SK-N-SH treated with all-trans-retinoic acid at 6 μM for 48 hours (cell line): Measurements from ENCODE around the gene PRKCQ.

Source experiments
- ATAC-seq: fragments of 200-7000 bp; cut with Tn5 transposase; 3 replicates; pipeline ENCODE4 v1.9.1; 2020; ENCODE audit warnings: mild to moderate bottlenecking, moderate library complexity
- ARNTL ChIP-seq: fragments of 450-650 bp; formaldehyde crosslinking; IDR thresholded peaks from 2 replicates; pipeline ENCODE4 v1.5.0; 2020; ENCODE audit warnings: low read depth, mild to moderate bottlenecking, moderate library complexity, borderline replicate concordance
- BACH2 ChIP-seq: fragments of 250-450 bp; sonication (Bioruptor Pico); IDR thresholded peaks from 2 replicates; pipeline ENCODE4 v1.9.0; 2021; ENCODE audit warnings: mild to moderate bottlenecking, borderline replicate concordance
- CREB5 ChIP-seq: fragments of 250-450 bp; sonication (Bioruptor Pico); IDR thresholded peaks from 2 replicates; pipeline ENCODE4 v1.5.1; 2020; ENCODE audit warnings: low read depth, mild to moderate bottlenecking, moderate library complexity
- CSDC2 ChIP-seq: fragments of 250-450 bp; sonication (Bioruptor Pico); IDR thresholded peaks from 2 replicates; pipeline ENCODE4 v1.5.0; 2020; ENCODE audit warnings: mild to moderate bottlenecking, moderate library complexity
- ESRRG ChIP-seq: fragments of 250-450 bp; sonication (Bioruptor Pico); IDR thresholded peaks from 2 replicates; pipeline ENCODE4 v1.6.1; 2021; ENCODE audit warnings: mild to moderate bottlenecking
- GLIS3 ChIP-seq: fragments of 250-450 bp; sonication (Bioruptor Pico); IDR thresholded peaks from 2 replicates; pipeline ENCODE4 v1.5.0; 2020; ENCODE audit warnings: mild to moderate bottlenecking, moderate library complexity
- ISL1 ChIP-seq: fragments of 250-450 bp; sonication (Bioruptor Pico); IDR thresholded peaks from 2 replicates; pipeline ENCODE4 v2.1.2; 2022; ENCODE audit warnings: mild to moderate bottlenecking, moderate library complexity
- OSR1 ChIP-seq: fragments of 250-450 bp; sonication (Bioruptor Pico); IDR thresholded peaks from 2 replicates; pipeline ENCODE4 v1.8.0; 2022; ENCODE audit warnings: moderate library complexity, mild to moderate bottlenecking, inconsistent platforms
- PATZ1 ChIP-seq: fragments of 250-450 bp; sonication (Bioruptor Pico); IDR thresholded peaks from 2 replicates; pipeline ENCODE4 v1.8.0; 2020; ENCODE audit warnings: mild to moderate bottlenecking, moderate library complexity, borderline replicate concordance
- POU6F1 ChIP-seq: fragments of 250-450 bp; sonication (Bioruptor Pico); IDR thresholded peaks from 2 replicates; pipeline ENCODE4 v1.8.0; 2021; ENCODE audit warnings: low read depth, mild to moderate bottlenecking, moderate library complexity, borderline replicate concordance
- RARB ChIP-seq: fragments of 250-450 bp; sonication (Bioruptor Pico); IDR thresholded peaks from 2 replicates; pipeline ENCODE4 v1.8.0; 2021; ENCODE audit warnings: mild to moderate bottlenecking, moderate library complexity
- SNAI2 ChIP-seq: fragments of 250-450 bp; sonication (Bioruptor Pico); IDR thresholded peaks from 2 replicates; pipeline ENCODE4 v1.5.0; 2020; ENCODE audit warnings: mild to moderate bottlenecking, moderate library complexity
- TCF4 ChIP-seq: fragments of 250-450 bp; sonication (Bioruptor Pico); IDR thresholded peaks from 2 replicates; pipeline ENCODE4 v1.8.0; 2021; ENCODE audit warnings: mild to moderate bottlenecking, moderate library complexity, borderline replicate concordance
- TOX ChIP-seq: fragments of 250-450 bp; sonication (Bioruptor Pico); IDR thresholded peaks from 2 replicates; pipeline ENCODE4 v1.8.0; 2021; ENCODE audit warnings: mild to moderate bottlenecking, moderate library complexity, borderline replicate concordance
- TSHZ2 ChIP-seq: fragments of 250-450 bp; sonication (Bioruptor Pico); IDR thresholded peaks from 2 replicates; pipeline ENCODE4 v1.5.0; 2020; ENCODE audit warnings: mild to moderate bottlenecking, moderate library complexity
- ZFP3 ChIP-seq: fragments of 250-450 bp; sonication (Bioruptor Pico); IDR thresholded peaks from 2 replicates; pipeline ENCODE4 v1.5.0; 2020; ENCODE audit warnings: mild to moderate bottlenecking, moderate library complexity
- ZFP30 ChIP-seq: fragments of 450-650 bp; formaldehyde crosslinking; IDR thresholded peaks from 2 replicates; pipeline ENCODE4 v1.5.0; 2022; ENCODE audit warnings: mild to moderate bottlenecking, moderate library complexity
- ZNF565 ChIP-seq: fragments of 450-650 bp; formaldehyde crosslinking; conservative IDR thresholded peaks from 2 replicates; pipeline ENCODE4 v1.5.0; 2020; ENCODE audit warnings: low read depth, mild to moderate bottlenecking, moderate library complexity

Gene PRKCQ

GRCh38 chr10:6404127-6405072 lies 175.7 kb downstream of the PRKCQ start:
- ATAC-seq = no peak
- TF ChIP-seq ZFP3 (no peak), TOX (CRISPR knock-in tag) (no peak), TSHZ2 (no peak), ZFP30 (CRISPR knock-in tag) (no peak), PATZ1 (CRISPR knock-in tag) (no peak), RARB (no peak), ISL1 (CRISPR knock-in tag) (no peak), BACH2 (no peak), TCF4 (CRISPR knock-in tag) (no peak), CSDC2 (no peak), GLIS3 (no peak), POU6F1 (CRISPR knock-in tag) (no peak)

- ATAC-seq = no peak
- TF ChIP-seq OSR1 (CRISPR knock-in tag) (no peak), ZFP30 (CRISPR knock-in tag) (no peak), ISL1 (CRISPR knock-in tag) (no peak), ZFP3 (no peak), GLIS3 (no peak), SNAI2 (CRISPR knock-in tag) (no peak), CSDC2 (no peak), ZNF565 (CRISPR knock-in tag) (no peak)
Measured at GRCh38 chr10:6402960-6403359, 177.1 kb downstream of the PRKCQ start.

GRCh38 chr10:6402349-6402709 lies 177.7 kb downstream of the PRKCQ start:
- peak; percentile 3; the same call in 2 of the 3 replicates for ATAC-seq

More at GRCh38 chr10:6402349-6402709, 177.7 kb downstream of the PRKCQ start:
- TF ChIP-seq TSHZ2 (no peak), TCF4 (CRISPR knock-in tag) (no peak), ARNTL (CRISPR knock-in tag) (no peak), ESRRG (no peak), ZFP30 (CRISPR knock-in tag) (no peak), CSDC2 (no peak), TOX (CRISPR knock-in tag) (no peak), BACH2 (no peak), ISL1 (CRISPR knock-in tag) (no peak), ZNF565 (CRISPR knock-in tag) (no peak), RARB (no peak), SNAI2 (CRISPR knock-in tag) (no peak), CREB5 (CRISPR knock-in tag) (no peak)
